Loucy (cell line): ENCODE data around the gene TSPEAR.
"Not testable (repeated sequence)": the region's sequence is repeated elsewhere in the genome, so short reads cannot be mapped to it uniquely, and the experiment has no call there.

Experiments used
- H2AFZ ChIP-seq: fragments of 200-600 bp; sonication (generic); 2 replicates; pipeline ENCODE4 v1.6.0; 2016; ENCODE audit warnings: antibody characterized with exemption, mild to moderate bottlenecking, low read length, moderate library complexity
- H3F3A ChIP-seq: fragments of 200-600 bp; 2 replicates; pipeline ENCODE4 v1.6.0; 2016; ENCODE audit warnings: antibody characterized with exemption, low read depth, mild to moderate bottlenecking
- H3K27me3 ChIP-seq: fragments of 200-600 bp; sonication (generic); 2 replicates; pipeline ENCODE4 v1.6.1; 2014; ENCODE audit warnings: low read length, mild to moderate bottlenecking; ENCODE audit not compliant: insufficient read depth, poor library complexity, severe bottlenecking
- H3K36me3 ChIP-seq: fragments of 200-600 bp; sonication (generic); 2 replicates; pipeline ENCODE4 v1.6.1; 2016; ENCODE audit warnings: low read length; ENCODE audit not compliant: insufficient read depth
- H3K4me1 ChIP-seq: fragments of 200-600 bp; sonication (generic); 2 replicates; pipeline ENCODE4 v1.5.1; 2014; ENCODE audit warnings: low read length, mild to moderate bottlenecking; ENCODE audit not compliant: insufficient read depth, poor library complexity, severe bottlenecking
- H3K4me2 ChIP-seq: fragments of 200-600 bp; sonication (generic); 2 replicates; pipeline ENCODE4 v1.6.0; 2014; ENCODE audit warnings: antibody characterized with exemption, low read length, low read depth, mild to moderate bottlenecking; ENCODE audit not compliant: poor library complexity, severe bottlenecking
- H3K4me3 ChIP-seq: fragments of 200-600 bp; sonication (generic); 2 replicates; pipeline ENCODE4 v1.5.1; 2014; ENCODE audit warnings: low read length, mild to moderate bottlenecking, mixed read lengths; ENCODE audit not compliant: poor library complexity, severe bottlenecking
- H3K79me2 ChIP-seq: fragments of 200-600 bp; sonication (generic); 2 replicates; pipeline ENCODE4 v1.6.1; 2014; ENCODE audit warnings: low read length; ENCODE audit not compliant: insufficient read depth
- H3K9ac ChIP-seq: fragments of 200-600 bp; sonication (generic); 2 replicates; pipeline ENCODE4 v1.6.0; 2014; ENCODE audit warnings: mild to moderate bottlenecking, low read depth, low read length, moderate library complexity; ENCODE audit not compliant: poor library complexity, severe bottlenecking
- H3K9me2 ChIP-seq: fragments of 200-600 bp; sonication (generic); replicated peaks from 2 replicates; pipeline ENCODE4 v1.6.1; 2016; ENCODE audit warnings: low read depth, low read length, mixed read lengths
- H3K9me3 ChIP-seq: fragments of 200-600 bp; sonication (generic); 2 replicates; pipeline ENCODE4 v1.6.1; 2014; ENCODE audit warnings: mild to moderate bottlenecking, antibody characterized with exemption, low read length, low read depth; ENCODE audit not compliant: insufficient read depth
- H4K20me1 ChIP-seq: fragments of 200-600 bp; sonication (generic); 2 replicates; pipeline ENCODE4 v1.6.0; 2014; ENCODE audit warnings: antibody characterized with exemption, low read length, mild to moderate bottlenecking; ENCODE audit not compliant: insufficient read depth, poor library complexity, severe bottlenecking
- CTCF ChIP-seq: fragments of 200-600 bp; sonication (generic); conservative IDR thresholded peaks from 2 replicates; pipeline ENCODE4 v1.5.1; 2014; ENCODE audit warnings: mild to moderate bottlenecking, antibody characterized with exemption, low read length
- EZH2phosphoT487 ChIP-seq: fragments of 200-600 bp; IDR thresholded peaks from 2 replicates; pipeline ENCODE4 v1.6.1; 2018; ENCODE audit warnings: antibody characterized with exemption, mild to moderate bottlenecking, moderate library complexity, borderline replicate concordance

The TSPEAR gene

DNA sequence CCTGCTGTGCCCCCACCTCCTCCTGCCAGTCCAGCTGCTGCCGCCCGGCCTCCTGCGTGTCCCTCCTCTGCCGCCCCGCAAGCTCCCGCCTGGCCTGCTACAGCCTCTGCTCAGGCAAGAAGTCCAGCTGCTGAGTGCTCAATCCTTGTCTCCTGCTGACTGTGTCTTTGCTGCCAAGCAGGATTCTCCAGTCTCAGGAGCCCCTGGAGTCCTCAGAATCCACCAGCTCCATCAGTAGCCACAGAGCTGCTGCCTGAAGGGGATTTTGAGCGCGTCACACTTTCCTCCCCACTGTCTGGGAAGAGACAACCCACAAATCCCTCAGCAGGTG, 64.2 kb downstream of the TSPEAR start:
- Histone ChIP-seq H4K20me1 (no peaks in the 10 kb centered on the region), H3K36me3 (no peaks in the 10 kb centered on the region), H3F3A (no peaks in the 10 kb centered on the region), H3K4me2 (no peak overlapping the region), H3K4me1 (no peaks in the 10 kb centered on the region), H2AFZ (no peak overlapping the region), H3K4me3 (no peak overlapping the region), H3K9me2 (no peaks in the 10 kb centered on the region), H3K9me3 (peaks cover 12% of the 10 kb centered on the region; the same call in 1 of the 2 replicates), H3K9ac (no peak overlapping the region), H3K79me2 (no peaks in the 10 kb centered on the region), H3K27me3 (no peaks in the 10 kb centered on the region)
- TF ChIP-seq EZH2phosphoT487 (no peak), CTCF (no peak)

DNA sequence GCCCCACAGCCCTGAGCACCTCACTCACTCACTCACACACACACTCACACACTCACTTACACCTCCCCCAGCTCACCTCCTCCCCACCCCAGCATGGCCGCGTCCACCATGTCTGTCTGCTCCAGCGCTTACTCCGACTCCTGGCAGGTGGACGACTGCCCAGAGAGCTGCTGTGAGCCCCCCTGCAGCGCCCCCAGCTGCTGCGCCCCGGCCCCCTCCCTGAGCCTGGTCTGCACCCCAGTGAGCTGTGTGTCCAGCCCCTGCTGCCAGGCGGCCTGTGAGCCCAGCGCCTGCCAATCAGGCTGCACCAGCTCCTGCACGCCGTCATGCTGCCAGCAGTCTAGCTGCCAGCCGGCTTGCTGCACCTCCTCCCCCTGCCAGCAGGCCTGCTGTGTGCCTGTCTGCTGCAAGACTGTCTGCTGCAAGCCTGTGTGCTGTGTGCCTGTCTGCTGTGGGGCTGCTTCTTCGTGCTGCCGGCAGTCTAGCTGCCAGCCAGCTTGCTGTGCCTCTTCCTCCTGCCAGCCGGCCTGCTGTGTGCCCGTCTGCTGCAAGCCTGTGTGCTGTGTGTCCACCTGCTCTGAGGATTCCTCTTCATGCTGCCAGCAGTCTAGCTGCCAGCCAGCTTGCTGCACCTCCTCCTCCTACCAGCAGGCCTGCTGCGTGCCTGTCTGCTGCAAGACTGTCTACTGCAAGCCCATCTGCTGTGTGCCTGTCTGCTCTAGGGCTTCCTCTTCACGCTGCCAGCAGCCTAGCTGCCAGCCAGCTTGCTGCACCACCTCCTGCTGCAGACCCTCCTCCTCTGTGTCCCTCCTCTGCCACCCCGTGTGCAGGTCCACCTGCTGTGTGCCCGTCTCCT, 64.8 kb downstream of the TSPEAR start, which contains the start of gene KRTAP10-11:
Gene KRTAP10-11, plus strand, starts transcription at position 49 of the 856 bp plus-strand sequence. Its CDS starts 45 bp downstream, at position 94.
- not testable (repeated sequence) for H3F3A ChIP-seq, H3K4me2 ChIP-seq, H3K9ac ChIP-seq, H2AFZ ChIP-seq, H3K4me3 ChIP-seq, H3K9me2 ChIP-seq, H3K27me3 ChIP-seq, H3K36me3 ChIP-seq, H3K4me1 ChIP-seq, H4K20me1 ChIP-seq, H3K79me2 ChIP-seq
- H3K9me3 ChIP-seq, result peaks cover 12% of the 10 kb centered on the region; the same call in 1 of the 2 replicates

- no peaks in the 10 kb centered on the region for H4K20me1 ChIP-seq
- H3K79me2 ChIP-seq, result no peaks in the 10 kb centered on the region
- H3K27me3 ChIP-seq, result no peaks in the 10 kb centered on the region
- H3K9me2 ChIP-seq, result no peaks in the 10 kb centered on the region
- H3K9me3 ChIP-seq, result peaks cover 16% of the 10 kb centered on the region; the same call in 1 of the 2 replicates
- no peak for TF ChIP-seq CTCF
- TF ChIP-seq EZH2phosphoT487, result no peak
- no peak overlapping the region for H2AFZ ChIP-seq
- no peak overlapping the region for H3K4me2 ChIP-seq
- no peaks in the 10 kb centered on the region for H3K4me1 ChIP-seq
- H3K9ac ChIP-seq, result no peak overlapping the region
- no peaks in the 10 kb centered on the region for H3F3A ChIP-seq
- no peaks in the 10 kb centered on the region for H3K36me3 ChIP-seq
- no peak overlapping the region for H3K4me3 ChIP-seq
Measured at GRCh38 chr21:44644878-44645277, 66.5 kb downstream of the TSPEAR start.
